H1 (cell line): ENCODE measurements around the gene CXADR. TPM values are rescaled to one million over a fixed set of nuclear protein-coding genes. Genes with fewer than 3 reads are reported as not detected.

ENCODE experiments used
- CTCF ChIA-PET: fragments of 300-600 bp; sonication (Branson Sonifier 250); formaldehyde crosslinking; loops from one replicate; lab custom pipeline; 2021; ENCODE audit not compliant: partially characterized antibody; lab: Charles Lee
- POLR2A ChIA-PET: fragments of 300-600 bp; sonication (Branson Sonifier 250); formaldehyde crosslinking; loops from one replicate; lab custom pipeline; 2021; ENCODE audit warnings: inconsistent platforms; ENCODE audit not compliant: partially characterized antibody; lab: Charles Lee
- DNase-seq, 2 experiments: peaks; one replicate each; pipeline versions ENCODE4 v3.0.0 to v3.0.0-alpha.2; 2010 to 2022; ENCODE audit warnings: low spot score in 2 of 2, low read depth in 1 of 2, mixed read lengths in 1 of 2
- FAIRE-seq: peaks from 2 replicates; lab custom pipeline; 2011; peaks lifted over from hg19 to GRCh38; lab: Jason Lieb, UNC
- H2AFZ ChIP-seq: 2 replicates; pipeline ENCODE4 v1.8.1; 2012; ENCODE audit warnings: low read length, inconsistent platforms
- H2AK5ac ChIP-seq: 2 replicates; pipeline ENCODE4 v1.6.1; 2013; ENCODE audit warnings: low read depth, low read length
- H2BK120ac ChIP-seq: replicated peaks from 2 replicates; pipeline ENCODE3; 2013; ENCODE audit warnings: low read depth, low read length, inconsistent platforms
- H2BK12ac ChIP-seq: 2 replicates; pipeline ENCODE4 v1.6.1; 2013; ENCODE audit warnings: low read depth, low read length
- H2BK15ac ChIP-seq: 2 replicates; pipeline ENCODE4 v1.6.1; 2013; ENCODE audit warnings: low read length
- H2BK20ac ChIP-seq: 2 replicates; pipeline ENCODE4 v1.6.1; 2013; ENCODE audit warnings: low read length
- H2BK5ac ChIP-seq: 2 replicates; pipeline ENCODE4 v1.6.1; 2013; ENCODE audit warnings: low read depth, low read length
- H3K14ac ChIP-seq: 2 replicates; pipeline ENCODE4 v1.6.1; 2013; ENCODE audit warnings: inconsistent platforms; ENCODE audit not compliant: insufficient read length
- H3K18ac ChIP-seq: 2 replicates; pipeline ENCODE4 v1.6.1; 2013; ENCODE audit warnings: low read length; ENCODE audit errors: extremely low read depth
- H3K23ac ChIP-seq: 2 replicates; pipeline ENCODE4 v1.6.1; 2013; ENCODE audit warnings: inconsistent platforms; ENCODE audit not compliant: insufficient read length
- H3K23me2 ChIP-seq: 2 replicates; pipeline ENCODE4 v1.6.1; 2013; ENCODE audit warnings: low read depth, low read length
- H3K27ac ChIP-seq: 2 replicates; pipeline ENCODE4 v1.6.1; 2011; ENCODE audit warnings: low read depth, low read length, inconsistent platforms
- H3K27me3 ChIP-seq, 4 experiments: replicated peaks in 1 of 4; 1 replicate in 1 of 4; 2 replicates in 3 of 4; pipeline versions ENCODE4 v1.6.1 to v1.8.1; 2011 to 2013; ENCODE audit warnings: low read length in 3 of 4, mild to moderate bottlenecking in 3 of 4, inconsistent platforms in 2 of 4, mixed read lengths in 2 of 4, moderate library complexity in 1 of 4; ENCODE audit not compliant: control insufficient read depth in 3 of 4, insufficient read depth in 3 of 4; ENCODE audit errors: extremely low read depth in 1 of 4
- H3K36me3 ChIP-seq, 4 experiments: 2 replicates each; pipeline versions ENCODE4 v1.6.1 to v1.8.1; 2011 to 2013; ENCODE audit warnings: mild to moderate bottlenecking in 4 of 4, low read length in 3 of 4, moderate library complexity in 2 of 4, control low read depth in 1 of 4, inconsistent platforms in 1 of 4; ENCODE audit not compliant: insufficient read depth in 4 of 4, control insufficient read depth in 2 of 4
- H3K4ac ChIP-seq: replicated peaks from 2 replicates; pipeline ENCODE3; 2013; ENCODE audit warnings: low read length, low read depth, mixed read lengths, inconsistent platforms; ENCODE audit not compliant: insufficient read length
- H3K4me1 ChIP-seq, 4 experiments: replicated peaks in 1 of 4; 1 replicate in 1 of 4; 2 replicates in 3 of 4; pipeline versions ENCODE4 v1.6.1 to v1.8.1; 2011 to 2013; ENCODE audit warnings: low read length in 3 of 4, inconsistent platforms in 2 of 4, mixed read lengths in 1 of 4; ENCODE audit not compliant: insufficient read depth in 4 of 4, control insufficient read depth in 3 of 4
- H3K4me2 ChIP-seq, 2 experiments: 2 replicates each; pipeline versions ENCODE4 v1.6.1 to v1.8.1; 2011 to 2013; ENCODE audit warnings: low read depth in 2 of 2, low read length in 2 of 2, control low read depth in 1 of 2, inconsistent platforms in 1 of 2, mild to moderate bottlenecking in 1 of 2; ENCODE audit not compliant: insufficient read depth in 1 of 2
- H3K4me3 ChIP-seq, 4 experiments: fragments of 200-600, 300-600 bp in 1 of 4; sonication (generic), shearing (Covaris generic), sonication (Bioruptor Twin) in 1 of 4; 2 replicates each; pipeline versions ENCODE4 v1.5.1 to v1.8.1; 2011 to 2016; ENCODE audit warnings: low read length in 4 of 4, low read depth in 3 of 4, control low read depth in 2 of 4, inconsistent platforms in 2 of 4, mild to moderate bottlenecking in 2 of 4, mixed read lengths in 1 of 4, moderate library complexity in 1 of 4; ENCODE audit not compliant: insufficient read depth in 2 of 4; ENCODE audit errors: extremely low read depth in 1 of 4
- H3K56ac ChIP-seq: replicated peaks from 2 replicates; pipeline ENCODE3; 2013; ENCODE audit warnings: low read depth, mild to moderate bottlenecking, mixed read lengths, low read length, inconsistent platforms; ENCODE audit not compliant: insufficient read length
- H3K79me1 ChIP-seq: 2 replicates; pipeline ENCODE4 v1.6.1; 2013; ENCODE audit warnings: low read depth, low read length, control low read depth
- H3K79me2 ChIP-seq, 2 experiments: 2 replicates each; pipeline versions ENCODE4 v1.6.1 to v1.8.1; 2012 to 2013; ENCODE audit warnings: low read length in 2 of 2, mild to moderate bottlenecking in 2 of 2, inconsistent platforms in 1 of 2; ENCODE audit not compliant: insufficient read depth in 2 of 2, control insufficient read depth in 1 of 2
- H3K9ac ChIP-seq, 4 experiments: replicated peaks in 1 of 4; 1 replicate in 1 of 4; 2 replicates in 3 of 4; pipeline versions ENCODE4 v1.6.1 to v1.8.1; 2011 to 2013; ENCODE audit warnings: low read depth in 3 of 4, low read length in 3 of 4, control low read depth in 2 of 4, mild to moderate bottlenecking in 2 of 4, moderate library complexity in 2 of 4, inconsistent platforms in 1 of 4; ENCODE audit errors: extremely low read depth in 1 of 4
- H3K9me3 ChIP-seq, 2 experiments: 2 replicates each; pipeline versions ENCODE4 v1.6.1 to v1.8.1; 2012 to 2013; ENCODE audit warnings: mild to moderate bottlenecking in 2 of 2, moderate library complexity in 2 of 2, control low read depth in 1 of 2, inconsistent platforms in 1 of 2, low read depth in 1 of 2, low read length in 1 of 2, mixed read lengths in 1 of 2; ENCODE audit not compliant: insufficient read depth in 2 of 2
- H4K20me1 ChIP-seq, 2 experiments: replicated peaks in 1 of 2; 2 replicates each; pipeline versions ENCODE3 to v1.8.1; 2011 to 2013; ENCODE audit warnings: inconsistent platforms in 2 of 2, low read length in 2 of 2, mild to moderate bottlenecking in 1 of 2; ENCODE audit not compliant: insufficient read depth in 2 of 2, control insufficient read depth in 1 of 2
- H4K5ac ChIP-seq: 2 replicates; pipeline ENCODE4 v1.6.1; 2013; ENCODE audit warnings: low read length, low read depth, mixed read lengths, inconsistent platforms; ENCODE audit not compliant: insufficient read length
- H4K8ac ChIP-seq: 2 replicates; pipeline ENCODE4 v1.8.0; 2013; ENCODE audit warnings: mild to moderate bottlenecking, moderate library complexity, low read length, inconsistent platforms; ENCODE audit not compliant: insufficient read depth; ENCODE audit errors: extremely low read depth
- H4K91ac ChIP-seq: replicated peaks from 2 replicates; pipeline ENCODE3; 2013; ENCODE audit warnings: low read length, mixed read lengths, inconsistent platforms; ENCODE audit not compliant: insufficient read length
- BACH1 ChIP-seq: IDR thresholded peaks from 2 replicates; pipeline ENCODE4 v1.6.1; 2012; ENCODE audit warnings: low read length, improper control_type of control experiment
- BRCA1 ChIP-seq: IDR thresholded peaks from 2 replicates; pipeline ENCODE4 v1.6.1; 2012; ENCODE audit warnings: low read depth, low read length, improper control_type of control experiment
- CREB1 ChIP-seq: IDR thresholded peaks from 2 replicates; pipeline ENCODE4 v1.6.1; 2012; ENCODE audit warnings: inconsistent platforms
- GTF2F1 ChIP-seq: IDR thresholded peaks from 2 replicates; pipeline ENCODE4 v1.6.1; 2012; ENCODE audit warnings: low read depth, low read length, improper control_type of control experiment, borderline replicate concordance
- HDAC2 ChIP-seq, 2 experiments: fragments of 300-600 bp in 1 of 2; sonication (generic) in 1 of 2; IDR thresholded peaks; 2 replicates each; pipeline ENCODE4 v1.6.1; 2011 to 2012; ENCODE audit warnings: low read depth in 2 of 2, low read length in 2 of 2, mild to moderate bottlenecking in 2 of 2, moderate library complexity in 2 of 2, borderline replicate concordance in 1 of 2, inconsistent platforms in 1 of 2
- KDM5A ChIP-seq: fragments of 200-600 bp; IDR thresholded peaks from 2 replicates; pipeline ENCODE4 v1.7.1; 2012; ENCODE audit warnings: mild to moderate bottlenecking, low read length, inconsistent platforms, mixed read lengths
- POU5F1 ChIP-seq: IDR thresholded peaks from 2 replicates; pipeline ENCODE4 v1.6.1; 2011; ENCODE audit warnings: low read depth, mild to moderate bottlenecking, low read length, moderate library complexity
- RAD21 ChIP-seq, 2 experiments: IDR thresholded peaks in 1 of 2; conservative IDR thresholded peaks in 1 of 2; 2 replicates each; pipeline ENCODE4 v1.6.1; 2011; ENCODE audit warnings: low read depth in 2 of 2, low read length in 2 of 2, improper control_type of control experiment in 1 of 2, inconsistent platforms in 1 of 2, mild to moderate bottlenecking in 1 of 2, moderate library complexity in 1 of 2
- RFX5 ChIP-seq: IDR thresholded peaks from 2 replicates; pipeline ENCODE4 v1.6.1; 2011; ENCODE audit warnings: low read depth, low read length, improper control_type of control experiment, borderline replicate concordance
- SIN3A ChIP-seq, 2 experiments: IDR thresholded peaks in 1 of 2; conservative IDR thresholded peaks in 1 of 2; 2 replicates each; pipeline ENCODE4 v1.6.1; 2011 to 2012; ENCODE audit warnings: low read length in 2 of 2, improper control_type of control experiment in 1 of 2, low read depth in 1 of 2, mild to moderate bottlenecking in 1 of 2
- SP1 ChIP-seq: IDR thresholded peaks from 2 replicates; pipeline ENCODE4 v1.6.1; 2011; ENCODE audit warnings: low read depth, low read length
- SRF ChIP-seq: IDR thresholded peaks from 2 replicates; pipeline ENCODE4 v1.6.1; 2011; ENCODE audit warnings: mild to moderate bottlenecking, low read depth, low read length, moderate library complexity
- SUZ12 ChIP-seq: fragments of 200-600 bp; sonication (generic); IDR thresholded peaks from 2 replicates; pipeline ENCODE4 v1.6.1; 2012; ENCODE audit warnings: mild to moderate bottlenecking, inconsistent platforms, low read length, moderate library complexity, mixed read lengths
- TAF7 ChIP-seq: optimal IDR thresholded peaks from 2 replicates; pipeline ENCODE3; 2011; ENCODE audit warnings: low read depth, mild to moderate bottlenecking, inconsistent platforms, low read length, moderate library complexity, borderline replicate concordance
- YY1 ChIP-seq: IDR thresholded peaks from 2 replicates; pipeline ENCODE4 v1.6.1; 2011; ENCODE audit warnings: low read depth, mild to moderate bottlenecking, low read length
- WGBS, 2 experiments: shearing (Covaris generic) in 1 of 2; methylation state at CpG; one replicate each; pipeline versions ENCODE4 v1.1.6 to v1.1.7; 2013 to 2015; ENCODE audit warnings: low lambda C conversion rate in 2 of 2, mixed read lengths in 2 of 2, inconsistent platforms in 1 of 2, low coverage in 1 of 2, missing lambda C conversion rate in 1 of 2; ENCODE audit not compliant: insufficient replicate concordance in 2 of 2, insufficient coverage in 1 of 2, insufficient read length in 1 of 2; ENCODE audit errors: extremely low coverage in 1 of 2, missing lambda C conversion rate in 1 of 2; 5-methylcytosine and 5-hydroxymethylcytosine counted together
- polyA plus RNA-seq, 7 experiments: library from polyadenylated mRNA; depleted of rRNA in 3 of 7; stranded (reverse) in 5 of 7; unstranded in 2 of 7; fragments of >200 nt in 5 of 7; fragments of 200-250 nt in 2 of 7; gene quantifications; 1 replicate in 5 of 7; 2 replicates in 1 of 7; 4 replicates in 1 of 7; pipeline versions ENCODE4 v1.2.1 to v1.2.3, GENCODE V29; 2011 to 2013; ENCODE audit warnings: missing spikeins in 2 of 7, mixed read lengths in 2 of 7
- total RNA-seq: library from RNA; stranded (reverse); fragmentation: NEBNext Ultra II Directional; extraction: Animal tissue kit (Norgen Biotek cat#: 25700); gene quantifications from 2 replicates; pipeline ENCODE4 v1.2.1, GENCODE V29; 2021

CXADR gene
- total and polyA plus RNA-seq, 2 of the 8 experiments (the other 6 are each of a cell fraction or from before 2014, with no cell fraction given) = 45.6 to 145 TPM

DNA sequence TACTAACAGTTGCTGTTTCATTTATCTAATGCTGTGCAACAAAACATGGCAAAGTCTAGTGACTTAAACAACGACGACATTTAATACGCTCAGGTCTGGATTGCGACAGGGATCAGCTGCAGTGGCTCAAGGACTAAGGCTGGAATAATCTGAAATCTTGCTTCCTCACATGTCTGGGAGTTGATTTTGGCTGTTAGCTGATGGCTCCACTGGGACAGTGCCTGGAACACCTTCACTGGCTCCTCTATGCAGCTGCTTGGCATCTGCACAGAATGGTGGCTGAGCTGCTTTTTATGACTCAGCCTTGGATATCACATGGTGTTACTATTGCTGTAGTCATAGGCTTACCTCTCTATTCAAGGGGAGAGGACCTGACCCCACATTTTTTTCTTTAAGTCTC is 123.9 kb downstream of the CXADR start:
- Histone ChIP-seq H3K4ac (no peak overlapping the region), H2BK12ac (no peak overlapping the region), H2AK5ac (no peak overlapping the region), H3K56ac (no peak overlapping the region), H2AFZ (no peak overlapping the region), H4K5ac (no peak overlapping the region), H3K9me3 (0 out of 4 replicates have a peak, but pooled peaks cover 0 to 5% of the 10 kb centered on the region in 2 experiments), H3K79me2 (no peaks in the 10 kb centered on the region), H4K20me1 (no peaks in the 10 kb centered on the region), H3K23me2 (no peaks in the 10 kb centered on the region), H3K9ac (no peak overlapping the region), H3K18ac (no peak overlapping the region), H3K27ac (no peak overlapping the region), H2BK15ac (no peak overlapping the region), H3K79me1 (no peaks in the 10 kb centered on the region), H3K27me3 (no peaks in the 10 kb centered on the region), H2BK5ac (no peak overlapping the region), H3K36me3 (no peaks in the 10 kb centered on the region), H2BK20ac (no peak overlapping the region), H4K8ac (no peak overlapping the region), H3K4me3 (no peak overlapping the region), H4K91ac (no peak overlapping the region), H3K14ac (no peak overlapping the region), H3K23ac (no peak overlapping the region), H3K4me1 (no peaks in the 10 kb centered on the region), H3K4me2 (no peak overlapping the region), H2BK120ac (no peak overlapping the region)
- POLR2A ChIA-PET = interaction anchor here (1.1 kb wide), 1 partner anchor 23 kb away, joined by 3 read pairs; no protein-coding TSS in a partner anchor
- CTCF ChIA-PET = no interaction called here
- WGBS, 2 experiments = 88% methylated on average over 4 of the region's 4 CpGs; no CpG with 5 or more reads in 1 of the 2 experiments
- DNase-seq (no peak), FAIRE-seq (no peak)
- TF ChIP-seq SIN3A (conservative IDR thresholded peaks at IDR 0.05 in 1 of 2, IDR thresholded peaks at IDR 0.05 in 1 of 2; ENCODE audit: low read depth in 1 of 2, low read length in 2 of 2) (no peak), BRCA1 (no peak), BACH1 (no peak), KDM5A (no peak), TAF7 (no peak), CREB1 (no peak), SRF (no peak), SP1 (no peak), YY1 (no peak), HDAC2 (IDR thresholded peaks at IDR 0.05; ENCODE audit: borderline replicate concordance in 1 of 2, low read depth in 2 of 2, low read length in 2 of 2) (no peak), POU5F1 (no peak), GTF2F1 (no peak), RAD21 (IDR thresholded peaks at IDR 0.05 in 1 of 2, conservative IDR thresholded peaks at IDR 0.05 in 1 of 2; ENCODE audit: low read depth in 2 of 2, low read length in 2 of 2) (no peak), SUZ12 (no peak), RFX5 (no peak)
